Peyer's patch (tissue), 4 donors: ENCODE data around the gene CTU2. TPM values are rescaled to one million over a fixed set of nuclear protein-coding genes. Genes with fewer than 3 reads are reported as not detected.
A peak's percentile ranks its signal among the peaks of the same experiment; 100 is the strongest.

Source experiments
- DNase-seq, 3 donors: peaks; one replicate each; pipeline ENCODE4 v3.0.0-alpha.2; 2017 to 2019
- H3K27ac ChIP-seq, 4 donors: fragments of 200-600 bp; sonication (generic); one replicate each; pipeline ENCODE4 v1.5.1; 2016 to 2019
- H3K27me3 ChIP-seq, 2 donors: fragments of 200-600 bp; sonication (generic); one replicate each; pipeline ENCODE4 v1.5.1; 2019
- H3K36me3 ChIP-seq, 3 donors: fragments of 200-600 bp; sonication (generic); one replicate each; pipeline ENCODE4 v1.5.1; 2016 to 2019
- H3K4me1 ChIP-seq, 4 donors: fragments of 200-600 bp; sonication (generic); one replicate each; pipeline ENCODE4 v1.5.1; 2016 to 2019
- H3K4me3 ChIP-seq, 4 donors: fragments of 200-600 bp; sonication (generic); 1 replicate in 3 of 4; 2 replicates in 1 of 4; pipeline ENCODE4 v1.5.1; 2016 to 2019; ENCODE audit warnings: mild to moderate bottlenecking in 1 of 4
- H3K9me3 ChIP-seq, 4 donors: fragments of 200-600 bp; sonication (generic); one replicate each; pipeline ENCODE4 v1.5.1; 2016 to 2019; ENCODE audit warnings: mild to moderate bottlenecking in 1 of 4
- CTCF ChIP-seq, 6 experiments: fragments of 450-650 bp in 4 of 6; fragments of 200-600 bp in 2 of 6; sonication (generic) in 1 of 6; IDR thresholded peaks; one replicate each; pipeline ENCODE4 v1.5.1; 2017 to 2019; ENCODE audit warnings: antibody characterized with exemption in 6 of 6, mild to moderate bottlenecking in 3 of 6, moderate library complexity in 1 of 6
- POLR2A ChIP-seq, 2 donors: fragments of 450-650 bp; IDR thresholded peaks; one replicate each; pipeline ENCODE4 v1.5.1; 2017; ENCODE audit warnings: antibody characterized with exemption in 2 of 2, mild to moderate bottlenecking in 2 of 2, moderate library complexity in 2 of 2
- total RNA-seq, 4 donors: library from RNA; depleted of rRNA; stranded (reverse); fragments of >200 nt; gene quantifications; one replicate each; pipeline ENCODE4 v1.1.0, GENCODE V29; 2016

CTU2 gene
- total RNA-seq, 4 donors from 2014 or later: 3.9 to 25.1 (median 9.3) TPM

DNA sequence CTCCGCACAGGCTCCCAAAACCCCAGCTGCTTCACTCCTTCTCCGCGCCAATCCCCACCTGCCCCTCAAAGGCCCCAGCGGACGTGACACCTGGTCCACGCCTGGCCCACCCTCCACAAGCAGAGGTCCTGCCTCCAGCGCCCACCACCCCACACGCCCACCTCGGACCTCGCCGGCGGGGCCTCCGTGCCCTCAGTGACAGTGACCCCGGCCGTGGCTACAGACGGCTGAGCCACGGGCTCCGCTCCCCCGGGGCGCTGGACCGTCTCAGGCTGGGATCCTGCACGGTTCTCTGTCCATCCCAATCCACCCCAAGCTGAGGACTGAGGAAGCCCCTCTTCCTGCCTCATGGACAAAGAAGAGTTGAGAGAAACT, 53.7 kb downstream of the CTU2 start:
- H3K27me3 ChIP-seq: no peaks in the 10 kb centered on the region

GRCh38 chr16:88760424-88761142, 54.3 kb downstream of the CTU2 start:
- no peaks in the 10 kb centered on the region for H3K9me3 ChIP-seq
- peaks cover 0 to 45% (median 1%) of the 10 kb centered on the region in 4 donors for H3K4me1 ChIP-seq
- no peaks in the 10 kb centered on the region for H3K36me3 ChIP-seq
- no peaks in the 10 kb centered on the region for H3K27me3 ChIP-seq
- no peak for TF ChIP-seq POLR2A (IDR thresholded peaks at IDR 0.05)
- no peak for TF ChIP-seq CTCF (IDR thresholded peaks at IDR 0.05)
- peak overlapping the region; percentile 43 to 74 (median 57) for H3K27ac ChIP-seq
- H3K4me3 ChIP-seq: no peak overlapping the region
- peak in 1 of 3 donors; percentile 69 for DNase-seq

More for the DNA sequence above, 53.7 kb downstream of the CTU2 start:
- peaks cover 0 to 45% (median 1%) of the 10 kb centered on the region in 4 donors for H3K4me1 ChIP-seq
- DNase-seq: no peak
- no peak overlapping the region for H3K4me3 ChIP-seq
- H3K9me3 ChIP-seq: no peaks in the 10 kb centered on the region
- no peak for TF ChIP-seq CTCF (IDR thresholded peaks at IDR 0.05)
- TF ChIP-seq POLR2A (IDR thresholded peaks at IDR 0.05): no peak
- H3K27ac ChIP-seq: peak overlapping the region; percentile 43 to 74 (median 57)
- no peaks in the 10 kb centered on the region for H3K36me3 ChIP-seq

GRCh38 chr16:88761143-88761534, 54.8 kb downstream of the CTU2 start:
- TF ChIP-seq POLR2A (IDR thresholded peaks at IDR 0.05) (no peak), CTCF (IDR thresholded peaks at IDR 0.05) (no peak)
- no peaks in the 10 kb centered on the region for H3K9me3 ChIP-seq
- peak overlapping the region in 2 of 4 donors; percentile 57 to 74 for H3K27ac ChIP-seq
- no peak for DNase-seq
- no peak overlapping the region for H3K4me3 ChIP-seq
- H3K27me3 ChIP-seq: no peaks in the 10 kb centered on the region
- H3K4me1 ChIP-seq: peaks cover 0 to 45% (median 1%) of the 10 kb centered on the region in 4 donors
- no peaks in the 10 kb centered on the region for H3K36me3 ChIP-seq

DNA sequence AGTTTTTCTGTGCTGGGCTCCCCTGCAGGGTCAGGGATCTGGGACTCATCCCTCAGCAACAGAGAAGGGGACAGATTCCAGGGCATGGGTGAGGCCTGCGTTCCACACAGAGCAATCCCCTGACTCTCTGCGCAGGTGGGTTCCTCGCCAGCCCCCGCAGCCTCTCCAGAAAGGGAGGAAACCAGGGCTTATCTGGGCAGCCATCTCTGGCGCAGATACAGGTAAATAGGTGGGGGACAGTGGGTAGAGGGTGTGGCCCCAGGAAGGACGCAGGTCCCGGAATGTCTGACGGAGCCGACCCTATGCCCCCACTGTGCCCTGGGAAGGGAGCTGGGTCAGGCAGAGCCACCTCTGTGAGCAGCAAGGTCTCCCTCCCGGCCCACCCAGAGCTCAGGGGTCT, 55.5 kb downstream of the CTU2 start:
- Histone ChIP-seq H3K27me3 (no peaks in the 10 kb centered on the region), H3K9me3 (no peaks in the 10 kb centered on the region), H3K4me1 (peaks cover 0 to 45% (median 1%) of the 10 kb centered on the region in 4 donors), H3K36me3 (no peaks in the 10 kb centered on the region), H3K27ac (peak overlapping the region in 2 of 4 donors; percentile 57 to 74), H3K4me3 (no peak overlapping the region)
- TF ChIP-seq POLR2A (IDR thresholded peaks at IDR 0.05) (no peak), CTCF (IDR thresholded peaks at IDR 0.05) (no peak)
- no peak for DNase-seq

DNA sequence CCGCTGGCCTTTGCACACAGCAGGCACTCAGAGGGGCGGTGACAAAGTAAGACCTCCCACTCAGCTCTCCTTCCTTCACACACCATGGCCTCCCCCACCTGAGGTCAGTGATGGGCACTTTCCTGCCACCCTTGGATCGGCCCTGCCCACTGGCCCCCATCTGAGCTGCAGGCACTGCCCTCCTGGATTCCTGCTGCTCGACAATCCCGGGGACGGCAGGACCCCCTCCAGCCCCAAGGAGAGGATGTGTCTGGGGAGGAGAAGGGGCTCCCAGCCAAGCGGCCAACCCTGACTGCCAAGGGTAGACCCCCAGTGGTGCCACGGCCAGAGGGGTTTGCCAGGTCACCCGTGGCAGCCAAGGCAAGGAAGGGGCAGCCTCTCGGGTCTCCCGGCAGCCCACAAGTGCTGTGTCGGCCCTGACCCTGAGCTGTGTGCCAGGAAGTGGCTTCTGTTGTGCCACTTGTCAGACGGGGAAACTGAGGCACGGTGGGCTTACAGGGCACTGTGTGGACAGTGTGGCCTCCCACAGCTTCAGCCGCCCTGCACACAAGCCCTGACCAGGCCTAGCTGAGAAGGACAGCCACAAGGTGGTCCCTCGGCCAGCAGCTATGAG, 56.1 kb downstream of the CTU2 start:
- peaks cover 0 to 50% (median 2%) of the 10 kb centered on the region in 4 donors for H3K4me1 ChIP-seq
- no peak for DNase-seq
- H3K36me3 ChIP-seq: no peaks in the 10 kb centered on the region
- no peak for TF ChIP-seq POLR2A (IDR thresholded peaks at IDR 0.05)
- TF ChIP-seq CTCF (IDR thresholded peaks at IDR 0.05): no peak
- H3K27ac ChIP-seq: peak overlapping the region in 2 of 4 donors; percentile 13 to 74
- no peak overlapping the region for H3K4me3 ChIP-seq
- no peaks in the 10 kb centered on the region for H3K27me3 ChIP-seq
- H3K9me3 ChIP-seq: no peaks in the 10 kb centered on the region
